Activated T-cell treated with anti-CD3 and anti-CD28 coated beads, Interleukin-2, amount 50 U/mL, for 24 hours (primary cell): ENCODE measurements around the gene SMARCB1.
A peak's percentile ranks its signal among the peaks of the same experiment; 100 is the strongest.

ENCODE experiments used
- DNase-seq: peaks from one replicate; pipeline ENCODE4 v3.0.0-alpha.2; 2020
- H3K27ac Mint-ChIP-seq: 2 replicates; pipeline ENCODE4 v1.8.0; 2020; ENCODE audit warnings: mild to moderate bottlenecking, mixed read lengths
- H3K27me3 Mint-ChIP-seq: 2 replicates; pipeline ENCODE4 v1.8.0; 2020; ENCODE audit warnings: mixed read lengths
- H3K36me3 Mint-ChIP-seq: 2 replicates; pipeline ENCODE4 v1.8.0; 2020; ENCODE audit warnings: low read depth, mixed read lengths
- H3K4me1 Mint-ChIP-seq: 2 replicates; pipeline ENCODE4 v1.8.0; 2020; ENCODE audit warnings: low read depth, mixed read lengths
- H3K4me3 Mint-ChIP-seq: 2 replicates; pipeline ENCODE4 v1.8.0; 2020; ENCODE audit warnings: mild to moderate bottlenecking, moderate library complexity, mixed read lengths
- H3K9me3 Mint-ChIP-seq: 2 replicates; pipeline ENCODE4 v1.8.0; 2020; ENCODE audit warnings: mixed read lengths

SMARCB1 gene

DNA sequence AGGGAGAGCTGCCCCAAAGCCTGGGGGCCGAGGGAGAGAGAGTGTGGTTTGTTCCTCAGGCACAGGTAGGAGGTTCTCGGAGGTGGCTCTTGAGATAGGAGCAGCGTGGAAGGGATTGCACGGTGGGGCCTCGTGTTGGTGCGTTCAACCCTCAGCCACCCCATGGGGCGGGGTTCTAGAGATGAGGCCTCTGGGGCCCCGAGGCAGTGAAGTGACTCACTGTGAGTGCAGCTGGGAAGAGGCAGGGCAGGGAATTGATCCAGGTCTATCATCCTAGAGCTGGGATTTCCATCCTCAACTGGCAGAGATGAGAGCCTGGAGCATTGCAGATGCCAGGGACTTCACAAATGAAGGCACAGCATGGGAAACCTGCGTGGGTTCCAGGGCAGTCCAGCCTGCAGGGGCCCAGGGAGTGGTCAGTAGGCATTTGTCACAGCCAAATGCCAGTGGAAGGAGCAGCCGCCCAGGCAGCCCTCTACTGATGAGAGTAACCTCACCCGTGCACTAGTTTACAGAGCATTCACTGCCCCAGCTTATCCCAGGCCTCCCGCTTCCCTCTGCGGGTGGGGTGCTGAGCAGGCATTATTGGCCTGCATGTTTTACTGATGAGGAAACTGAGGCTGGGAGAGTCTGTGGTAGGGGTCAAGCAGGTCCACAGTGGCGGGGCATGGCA lies 5.1 kb upstream of the SMARCB1 start:
- H3K27me3 Mint-ChIP-seq = no peaks in the 10 kb centered on the region
- DNase-seq = no peak
- no peaks in the 10 kb centered on the region for H3K9me3 Mint-ChIP-seq
- H3K27ac Mint-ChIP-seq = no peak overlapping the region
- no peak overlapping the region for H3K4me3 Mint-ChIP-seq
- H3K36me3 Mint-ChIP-seq = no peaks in the 10 kb centered on the region
- H3K4me1 Mint-ChIP-seq = peaks cover 9% of the 10 kb centered on the region

DNA sequence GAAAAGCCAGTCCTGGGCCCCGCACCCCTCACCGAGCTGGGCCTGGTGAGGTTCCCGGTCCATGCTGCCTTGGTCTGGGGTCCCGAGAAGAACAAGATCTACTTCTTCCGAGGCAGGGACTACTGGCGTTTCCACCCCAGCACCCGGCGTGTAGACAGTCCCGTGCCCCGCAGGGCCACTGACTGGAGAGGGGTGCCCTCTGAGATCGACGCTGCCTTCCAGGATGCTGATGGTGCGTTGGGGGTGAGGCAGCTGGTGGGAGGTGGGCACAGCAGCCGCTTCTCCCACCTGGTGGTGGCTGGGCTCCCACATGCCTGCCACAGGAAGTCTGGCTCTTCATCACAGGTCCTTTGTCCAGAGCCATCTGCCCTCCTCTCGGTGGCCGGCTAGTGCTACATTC lies 4.5 kb upstream of the SMARCB1 start:
- peaks cover 9% of the 10 kb centered on the region for H3K4me1 Mint-ChIP-seq
- H3K27me3 Mint-ChIP-seq = no peaks in the 10 kb centered on the region
- no peaks in the 10 kb centered on the region for H3K9me3 Mint-ChIP-seq
- H3K27ac Mint-ChIP-seq = no peak overlapping the region
- H3K4me3 Mint-ChIP-seq = no peak overlapping the region
- H3K36me3 Mint-ChIP-seq = no peaks in the 10 kb centered on the region
- DNase-seq = no peak

DNA sequence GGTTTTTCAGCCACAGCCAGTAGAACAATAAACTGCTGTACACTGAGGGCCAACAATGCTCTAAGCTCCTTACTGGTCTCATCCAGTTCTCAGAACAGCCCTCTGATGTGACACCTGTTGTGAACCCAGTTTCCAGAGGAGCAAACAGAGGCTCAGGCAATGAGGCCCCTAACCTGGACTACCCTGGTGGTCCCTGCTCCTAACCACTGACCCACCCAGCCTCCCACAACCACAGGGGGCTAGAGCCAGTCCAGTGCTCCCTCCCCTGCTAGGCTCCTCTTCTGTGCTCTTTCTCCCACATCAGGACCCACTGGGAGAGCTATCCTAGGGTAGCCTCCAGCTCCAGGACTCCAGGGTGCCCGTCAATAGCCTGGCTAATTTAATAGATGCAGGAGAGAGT lies 4.1 kb upstream of the SMARCB1 start:
- DNase-seq = no peak
- no peaks in the 10 kb centered on the region for H3K27me3 Mint-ChIP-seq

DNA sequence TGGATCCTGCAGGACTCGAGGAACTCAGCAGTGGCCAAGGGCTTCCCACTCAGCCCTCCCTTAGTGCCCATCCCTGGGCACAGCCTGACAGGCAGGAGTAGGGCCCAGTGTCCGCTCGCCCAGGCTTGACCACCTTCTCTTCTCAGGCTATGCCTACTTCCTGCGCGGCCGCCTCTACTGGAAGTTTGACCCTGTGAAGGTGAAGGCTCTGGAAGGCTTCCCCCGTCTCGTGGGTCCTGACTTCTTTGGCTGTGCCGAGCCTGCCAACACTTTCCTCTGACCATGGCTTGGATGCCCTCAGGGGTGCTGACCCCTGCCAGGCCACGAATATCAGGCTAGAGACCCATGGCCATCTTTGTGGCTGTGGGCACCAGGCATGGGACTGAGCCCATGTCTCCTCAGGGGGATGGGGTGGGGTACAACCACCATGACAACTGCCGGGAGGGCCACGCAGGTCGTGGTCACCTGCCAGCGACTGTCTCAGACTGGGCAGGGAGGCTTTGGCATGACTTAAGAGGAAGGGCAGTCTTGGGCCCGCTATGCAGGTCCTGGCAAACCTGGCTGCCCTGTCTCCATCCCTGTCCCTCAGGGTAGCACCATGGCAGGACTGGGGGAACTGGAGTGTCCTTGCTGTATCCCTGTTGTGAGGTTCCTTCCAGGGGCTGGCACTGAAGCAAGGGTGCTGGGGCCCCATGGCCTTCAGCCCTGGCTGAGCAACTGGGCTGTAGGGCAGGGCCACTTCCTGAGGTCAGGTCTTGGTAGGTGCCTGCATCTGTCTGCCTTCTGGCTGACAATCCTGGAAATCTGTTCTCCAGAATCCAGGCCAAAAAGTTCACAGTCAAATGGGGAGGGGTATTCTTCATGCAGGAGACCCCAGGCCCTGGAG lies 3.3 kb upstream of the SMARCB1 start:
- Mint-ChIP-seq H3K27me3 (no peaks in the 10 kb centered on the region), H3K27ac (no peak overlapping the region), H3K9me3 (no peaks in the 10 kb centered on the region), H3K4me1 (peaks cover 18% of the 10 kb centered on the region), H3K36me3 (peaks cover 9% of the 10 kb centered on the region), H3K4me3 (no peak overlapping the region)
- no peak for DNase-seq

More for the DNA sequence above, 4.1 kb upstream of the SMARCB1 start:
- H3K27ac Mint-ChIP-seq = no peak overlapping the region
- peaks cover 11% of the 10 kb centered on the region for H3K4me1 Mint-ChIP-seq
- peaks cover 4% of the 10 kb centered on the region for H3K36me3 Mint-ChIP-seq
- no peak overlapping the region for H3K4me3 Mint-ChIP-seq
- H3K9me3 Mint-ChIP-seq = no peaks in the 10 kb centered on the region

DNA sequence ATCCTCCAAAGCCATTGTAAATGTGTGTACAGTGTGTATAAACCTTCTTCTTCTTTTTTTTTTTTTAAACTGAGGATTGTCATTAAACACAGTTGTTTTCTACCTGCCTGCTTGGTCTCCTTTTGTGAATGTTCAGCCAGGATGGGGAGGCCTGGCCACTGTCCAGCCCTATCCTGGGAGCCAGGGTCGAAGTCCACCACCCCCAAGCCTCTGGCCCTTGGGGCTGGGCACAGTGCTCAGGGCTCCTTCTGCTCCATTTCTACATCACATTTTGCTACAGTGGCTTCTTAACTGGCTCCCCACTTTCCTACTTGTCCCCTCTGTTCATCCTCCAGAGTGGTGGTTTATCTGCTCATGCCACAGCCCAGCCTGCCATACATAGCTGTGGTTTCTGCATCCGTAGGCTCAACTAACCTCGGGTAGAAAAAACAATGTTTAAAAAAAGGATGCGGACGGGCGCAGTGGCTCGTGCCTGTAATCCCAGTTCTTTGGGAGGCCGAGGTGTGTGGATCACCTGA lies 2.5 kb upstream of the SMARCB1 start:
- no peak overlapping the region for H3K4me3 Mint-ChIP-seq
- H3K36me3 Mint-ChIP-seq = peaks cover 11% of the 10 kb centered on the region
- H3K27ac Mint-ChIP-seq = no peak overlapping the region
- no peaks in the 10 kb centered on the region for H3K9me3 Mint-ChIP-seq
- peaks cover 22% of the 10 kb centered on the region for H3K4me1 Mint-ChIP-seq
- H3K27me3 Mint-ChIP-seq = no peaks in the 10 kb centered on the region
- no peak for DNase-seq

DNA sequence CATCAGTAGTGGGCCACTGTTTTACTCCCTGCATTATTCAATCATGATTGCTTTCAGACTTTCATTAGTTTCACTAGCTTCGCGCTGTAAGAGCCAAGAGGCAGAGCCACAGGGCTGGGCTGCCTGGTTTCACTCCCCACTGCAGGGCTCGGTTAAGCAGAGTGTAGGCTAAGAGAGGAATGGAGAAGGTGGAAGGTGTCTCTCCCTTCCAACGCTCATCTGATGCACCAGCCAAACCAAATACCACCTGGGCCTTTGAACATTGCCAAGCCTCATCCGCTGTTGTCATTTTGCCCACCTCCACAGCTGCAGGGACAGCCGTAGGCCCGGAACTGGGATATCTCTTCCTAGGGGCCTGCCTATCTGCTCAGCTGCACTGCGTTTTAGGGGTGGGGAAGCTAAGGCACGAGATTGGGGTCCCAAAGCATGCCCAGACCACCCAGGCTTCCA lies 480 bp upstream of the SMARCB1 start:
- DNase-seq = no peak
- no peaks in the 10 kb centered on the region for H3K9me3 Mint-ChIP-seq
- H3K36me3 Mint-ChIP-seq = peaks cover 19% of the 10 kb centered on the region
- H3K27ac Mint-ChIP-seq = peak overlapping the region; percentile 96
- H3K4me3 Mint-ChIP-seq = peak overlapping the region; percentile 92
- peaks cover 29% of the 10 kb centered on the region for H3K4me1 Mint-ChIP-seq
- H3K27me3 Mint-ChIP-seq = no peaks in the 10 kb centered on the region

DNA sequence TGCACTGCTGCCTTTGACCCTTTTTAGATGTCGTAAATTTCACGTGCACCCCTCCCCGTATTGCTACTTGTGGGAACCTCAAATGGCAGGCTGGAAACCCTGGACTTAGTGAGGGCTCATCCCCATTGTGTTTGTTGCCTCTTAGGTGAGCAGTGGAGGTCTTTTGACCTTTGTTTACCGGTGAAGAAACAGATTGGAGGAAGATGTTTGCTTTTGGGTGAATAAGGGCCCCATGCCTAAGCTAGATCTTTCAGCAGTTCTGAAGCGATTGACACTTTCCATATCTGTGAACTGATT lies 782 bp downstream of the SMARCB1 start:
- Mint-ChIP-seq H3K4me3 (peak overlapping the region; percentile 92), H3K9me3 (no peaks in the 10 kb centered on the region), H3K4me1 (peaks cover 39% of the 10 kb centered on the region), H3K36me3 (peaks cover 31% of the 10 kb centered on the region), H3K27me3 (no peaks in the 10 kb centered on the region), H3K27ac (peak overlapping the region; percentile 96)
- DNase-seq = no peak

DNA sequence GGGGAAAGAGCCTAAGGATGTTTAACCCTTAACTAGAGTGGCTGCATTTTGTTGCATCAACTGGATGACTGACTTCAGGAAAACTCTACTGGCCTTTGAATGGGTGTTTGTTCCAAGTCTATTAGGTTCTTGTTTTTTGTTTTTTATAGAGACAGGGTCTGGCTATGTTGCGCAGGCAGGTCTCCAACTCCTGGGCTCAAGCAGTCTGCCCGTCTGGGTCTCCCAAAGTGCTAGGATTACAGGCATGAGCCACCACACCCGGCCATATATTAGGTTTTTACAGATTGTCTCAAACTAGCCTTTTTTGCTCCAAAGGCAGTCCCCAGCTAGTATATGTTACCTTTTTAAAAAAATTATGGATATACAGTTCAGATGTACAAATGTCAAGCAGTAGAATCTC lies 1.1 kb downstream of the SMARCB1 start:
- peaks cover 35% of the 10 kb centered on the region for H3K36me3 Mint-ChIP-seq
- peaks cover 40% of the 10 kb centered on the region for H3K4me1 Mint-ChIP-seq
- H3K27me3 Mint-ChIP-seq = no peaks in the 10 kb centered on the region
- no peaks in the 10 kb centered on the region for H3K9me3 Mint-ChIP-seq
- peak overlapping the region; percentile 92 for H3K4me3 Mint-ChIP-seq
- no peak for DNase-seq
- H3K27ac Mint-ChIP-seq = peak overlapping the region; percentile 96

DNA sequence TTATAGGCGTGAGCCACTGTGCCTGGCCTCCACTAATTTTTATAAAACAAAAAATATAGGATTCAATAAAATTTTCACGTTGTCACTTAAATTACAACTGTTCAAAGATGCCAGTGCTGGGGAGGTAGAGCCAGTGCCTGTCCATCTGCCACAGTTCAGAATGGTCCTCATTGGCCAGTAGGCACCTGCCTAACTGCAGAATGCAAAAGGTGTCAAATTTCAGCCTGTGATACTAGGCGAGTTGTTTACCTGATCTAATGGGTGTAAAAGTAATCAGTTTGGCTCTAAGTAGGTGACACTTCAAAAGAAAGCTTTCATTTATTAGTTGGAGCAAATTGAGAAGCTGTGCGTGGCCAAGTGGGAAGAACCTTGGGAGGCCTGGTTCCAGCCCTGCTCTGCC lies 2.4 kb downstream of the SMARCB1 start:
- H3K4me1 Mint-ChIP-seq = peaks cover 40% of the 10 kb centered on the region
- H3K27ac Mint-ChIP-seq = no peak overlapping the region
- no peak for DNase-seq
- H3K27me3 Mint-ChIP-seq = no peaks in the 10 kb centered on the region
- H3K36me3 Mint-ChIP-seq = peaks cover 47% of the 10 kb centered on the region
- H3K4me3 Mint-ChIP-seq = no peak overlapping the region
- H3K9me3 Mint-ChIP-seq = no peaks in the 10 kb centered on the region

DNA sequence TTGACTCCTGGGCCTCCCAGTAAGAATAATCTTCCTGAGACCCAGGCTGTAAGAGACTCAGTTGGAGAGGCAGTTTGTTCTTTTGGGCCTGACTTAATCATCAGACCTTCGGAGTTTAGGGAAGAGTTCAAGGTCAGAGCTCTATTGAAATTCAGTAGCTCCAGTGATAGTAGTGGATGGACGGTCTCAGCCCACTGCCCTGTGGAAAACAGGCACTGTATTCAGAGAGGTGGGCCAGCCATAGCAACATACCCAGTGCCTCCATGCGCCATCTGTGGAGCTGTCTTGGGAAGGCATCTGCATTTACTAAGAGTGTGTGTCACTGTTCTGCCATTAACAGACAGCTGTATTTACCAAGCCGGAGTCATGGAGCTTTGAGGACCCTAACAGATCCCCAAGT lies 2.9 kb downstream of the SMARCB1 start:
- no peak overlapping the region for H3K4me3 Mint-ChIP-seq
- no peaks in the 10 kb centered on the region for H3K27me3 Mint-ChIP-seq
- no peaks in the 10 kb centered on the region for H3K9me3 Mint-ChIP-seq
- peaks cover 40% of the 10 kb centered on the region for H3K4me1 Mint-ChIP-seq
- no peak for DNase-seq
- H3K27ac Mint-ChIP-seq = no peak overlapping the region
- H3K36me3 Mint-ChIP-seq = peaks cover 51% of the 10 kb centered on the region

DNA sequence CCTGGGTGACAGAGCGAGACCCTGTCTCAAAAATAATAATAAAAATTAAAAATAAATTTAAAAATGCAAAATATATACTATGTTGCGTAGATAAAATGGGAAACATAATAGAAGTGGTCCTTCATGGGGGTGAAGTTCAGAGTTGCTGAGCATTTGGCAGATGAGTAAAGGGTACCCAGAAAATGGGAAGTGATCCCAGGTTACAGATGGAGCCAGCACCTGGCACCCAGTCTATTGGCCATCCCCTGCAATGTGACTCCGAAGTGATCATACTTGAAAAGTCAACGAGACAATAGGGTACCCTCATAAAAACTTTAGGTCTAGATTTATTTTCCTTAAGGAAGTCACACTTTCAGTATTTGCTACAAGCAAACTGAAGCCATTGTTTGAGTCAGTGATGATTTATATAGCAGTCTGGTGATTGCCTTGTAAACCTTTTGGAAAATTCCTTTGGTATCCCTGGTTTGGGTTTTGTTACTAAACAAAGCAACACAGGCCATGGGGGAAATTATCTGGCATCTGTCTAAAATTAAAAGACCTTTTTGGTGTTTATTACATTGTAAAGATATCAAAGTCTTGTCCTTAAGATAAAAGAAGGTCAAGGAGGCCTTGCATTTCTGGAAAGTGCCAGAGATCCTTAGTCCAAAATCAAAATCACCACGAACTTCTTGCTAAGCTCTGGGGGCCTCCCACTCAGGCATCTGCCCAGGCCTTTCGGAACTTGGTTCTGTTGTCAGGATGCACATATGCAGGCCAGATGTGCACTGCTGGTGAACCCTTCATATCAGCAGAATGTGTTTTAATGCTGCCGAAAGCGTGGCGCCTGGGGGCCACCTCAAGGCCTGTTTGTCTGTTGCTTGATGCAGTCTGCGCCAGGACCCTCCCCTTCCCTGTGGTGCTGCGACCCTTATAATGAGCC lies 4.3 kb downstream of the SMARCB1 start:
- no peaks in the 10 kb centered on the region for H3K9me3 Mint-ChIP-seq
- peaks cover 37% of the 10 kb centered on the region for H3K4me1 Mint-ChIP-seq
- DNase-seq = no peak
- H3K4me3 Mint-ChIP-seq = no peak overlapping the region
- H3K36me3 Mint-ChIP-seq = peaks cover 64% of the 10 kb centered on the region
- H3K27me3 Mint-ChIP-seq = no peaks in the 10 kb centered on the region
- no peak overlapping the region for H3K27ac Mint-ChIP-seq

DNA sequence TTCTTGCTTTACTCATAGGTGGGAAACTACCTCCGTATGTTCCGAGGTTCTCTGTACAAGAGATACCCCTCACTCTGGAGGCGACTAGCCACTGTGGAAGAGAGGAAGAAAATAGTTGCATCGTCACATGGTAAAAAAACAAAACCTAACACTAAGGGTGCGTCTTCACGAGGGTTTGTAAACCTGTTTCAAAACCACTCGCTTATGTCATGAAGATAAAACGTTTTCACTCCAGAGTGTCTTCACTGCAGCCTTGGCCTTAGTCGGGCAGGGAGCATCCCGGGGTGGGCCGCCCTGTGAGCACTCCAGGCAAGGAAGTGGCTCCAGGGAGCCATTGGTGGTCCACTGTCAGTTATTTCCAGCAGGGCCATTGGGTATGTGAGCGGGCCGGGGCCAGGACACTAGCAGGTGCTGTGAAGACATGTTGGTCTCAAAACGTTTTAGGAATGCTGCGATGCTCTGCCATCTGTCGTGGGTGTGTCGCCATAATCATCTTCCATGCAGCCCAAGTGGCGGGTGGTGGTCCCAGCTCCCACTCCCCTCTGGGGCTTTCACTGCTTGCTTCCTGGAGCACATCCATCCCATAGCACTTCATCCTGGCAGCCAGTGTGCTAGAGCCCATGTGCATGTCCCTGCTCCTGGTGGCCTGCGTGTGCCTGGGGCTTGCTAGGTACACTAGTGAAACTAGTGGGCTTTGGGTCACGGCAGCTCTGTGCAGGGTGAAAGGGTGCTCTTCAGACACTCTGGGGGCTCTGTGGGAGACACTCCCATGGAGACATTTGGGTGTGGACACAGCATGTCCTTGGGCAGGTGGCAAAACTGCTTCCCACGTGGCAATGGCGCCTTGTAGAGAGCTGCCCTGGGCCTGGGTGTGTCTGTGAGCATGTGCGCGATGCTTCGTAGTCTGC lies 5.2 kb downstream of the SMARCB1 start:
- Mint-ChIP-seq H3K4me3 (no peak overlapping the region), H3K27me3 (no peaks in the 10 kb centered on the region), H3K9me3 (no peaks in the 10 kb centered on the region), H3K36me3 (peaks cover 71% of the 10 kb centered on the region), H3K4me1 (peaks cover 31% of the 10 kb centered on the region), H3K27ac (peak overlapping the region; percentile 68)
- no peak for DNase-seq

DNA sequence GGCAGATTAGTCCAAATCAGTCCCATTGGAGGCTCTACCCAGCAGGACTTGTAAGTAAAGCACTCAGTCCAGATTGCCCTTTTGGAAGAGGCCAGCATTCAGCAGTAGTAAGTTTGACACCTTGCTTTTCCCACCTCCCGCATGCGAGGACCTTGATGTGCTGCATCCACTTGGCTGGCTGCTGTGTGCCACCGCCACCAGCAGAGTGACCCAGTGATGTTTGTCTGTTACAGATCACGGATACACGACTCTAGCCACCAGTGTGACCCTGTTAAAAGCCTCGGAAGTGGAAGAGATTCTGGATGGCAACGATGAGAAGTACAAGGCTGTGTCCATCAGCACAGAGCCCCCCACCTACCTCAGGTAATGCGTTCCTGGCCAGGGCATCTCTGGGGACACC lies 6.6 kb downstream of the SMARCB1 start:
- Mint-ChIP-seq H3K4me1 (peaks cover 24% of the 10 kb centered on the region), H3K27ac (no peak overlapping the region), H3K9me3 (no peaks in the 10 kb centered on the region), H3K27me3 (no peaks in the 10 kb centered on the region), H3K4me3 (no peak overlapping the region), H3K36me3 (peaks cover 71% of the 10 kb centered on the region)
- DNase-seq = no peak
